Measurements from ENCODE around the gene S100P. TPM values are rescaled to one million over a fixed set of nuclear protein-coding genes. Genes with fewer than 3 reads are reported as not detected.
"Not testable (repeated sequence)": the region's sequence is repeated elsewhere in the genome, so short reads cannot be mapped to it uniquely, and the experiment has no call there.

The S100P gene
- total RNA-seq, 2 donors from 2014 or later = 137 to 547 TPM

GRCh38 chr4:6720202-6720699 is 26.6 kb downstream of the S100P start:
- TF ChIP-seq, protein P1, sequence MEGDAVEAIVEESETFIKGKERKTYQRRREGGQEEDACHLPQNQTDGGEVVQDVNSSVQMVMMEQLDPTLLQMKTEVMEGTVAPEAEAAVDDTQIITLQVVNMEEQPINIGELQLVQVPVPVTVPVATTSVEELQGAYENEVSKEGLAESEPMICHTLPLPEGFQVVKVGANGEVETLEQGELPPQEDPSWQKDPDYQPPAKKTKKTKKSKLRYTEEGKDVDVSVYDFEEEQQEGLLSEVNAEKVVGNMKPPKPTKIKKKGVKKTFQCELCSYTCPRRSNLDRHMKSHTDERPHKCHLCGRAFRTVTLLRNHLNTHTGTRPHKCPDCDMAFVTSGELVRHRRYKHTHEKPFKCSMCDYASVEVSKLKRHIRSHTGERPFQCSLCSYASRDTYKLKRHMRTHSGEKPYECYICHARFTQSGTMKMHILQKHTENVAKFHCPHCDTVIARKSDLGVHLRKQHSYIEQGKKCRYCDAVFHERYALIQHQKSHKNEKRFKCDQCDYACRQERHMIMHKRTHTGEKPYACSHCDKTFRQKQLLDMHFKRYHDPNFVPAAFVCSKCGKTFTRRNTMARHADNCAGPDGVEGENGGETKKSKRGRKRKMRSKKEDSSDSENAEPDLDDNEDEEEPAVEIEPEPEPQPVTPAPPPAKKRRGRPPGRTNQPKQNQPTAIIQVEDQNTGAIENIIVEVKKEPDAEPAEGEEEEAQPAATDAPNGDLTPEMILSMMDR (IDR thresholded peaks at IDR 0.05) = peak; percentile 92
- Histone ChIP-seq H3K36me3 (no peaks in the 10 kb centered on the region), H3K27me3 (no peaks in the 10 kb centered on the region), H3K9ac (ENCODE audit: low read depth in 2 of 2, low read length in 2 of 2) (peak overlapping the region in 1 of 2 donors; percentile 46), H3K4me3 (no peak overlapping the region), H3K27ac (no peak overlapping the region), H3K9me3 (no peaks in the 10 kb centered on the region), H3K4me1 (no peaks in the 10 kb centered on the region)
- DNase-seq = peak; percentile 91
- intact Hi-C loops (cut with DNase I) = loop anchor here (2.0 kb wide), 1 partner anchor 153 kb away; no protein-coding TSS in a partner anchor

- Histone ChIP-seq H3K27ac (no peak overlapping the region), H3K36me3 (no peaks in the 10 kb centered on the region), H3K4me1 (no peaks in the 10 kb centered on the region), H3K9ac (ENCODE audit: low read depth in 2 of 2, low read length in 2 of 2) (no peak overlapping the region), H3K27me3 (no peaks in the 10 kb centered on the region), H3K9me3 (no peaks in the 10 kb centered on the region), H3K4me3 (no peak overlapping the region)
- intact Hi-C loops (cut with DNase I) = loop anchor here (2.0 kb wide), 1 partner anchor 152 kb away; no protein-coding TSS in a partner anchor
- TF ChIP-seq, protein P1 (IDR thresholded peaks at IDR 0.05) = no peak
- DNase-seq = no peak
Measured at GRCh38 chr4:6721121-6721520, 27.4 kb downstream of the S100P start.

- H3K27me3 ChIP-seq = no peaks in the 10 kb centered on the region
- H3K4me1 ChIP-seq = no peaks in the 10 kb centered on the region
- H3K36me3 ChIP-seq = no peaks in the 10 kb centered on the region
- no peak overlapping the region for H3K27ac ChIP-seq
- intact Hi-C loops (cut with DNase I) = no loop called here
- H3K9ac ChIP-seq (ENCODE audit: low read depth in 2 of 2, low read length in 2 of 2) = no peak overlapping the region
- no peak for DNase-seq
- H3K4me3 ChIP-seq = no peak overlapping the region
- TF ChIP-seq, protein P1 (IDR thresholded peaks at IDR 0.05) = no peak
- H3K9me3 ChIP-seq = no peaks in the 10 kb centered on the region
Measured at GRCh38 chr4:6722891-6723290, 29.2 kb downstream of the S100P start.

DNA sequence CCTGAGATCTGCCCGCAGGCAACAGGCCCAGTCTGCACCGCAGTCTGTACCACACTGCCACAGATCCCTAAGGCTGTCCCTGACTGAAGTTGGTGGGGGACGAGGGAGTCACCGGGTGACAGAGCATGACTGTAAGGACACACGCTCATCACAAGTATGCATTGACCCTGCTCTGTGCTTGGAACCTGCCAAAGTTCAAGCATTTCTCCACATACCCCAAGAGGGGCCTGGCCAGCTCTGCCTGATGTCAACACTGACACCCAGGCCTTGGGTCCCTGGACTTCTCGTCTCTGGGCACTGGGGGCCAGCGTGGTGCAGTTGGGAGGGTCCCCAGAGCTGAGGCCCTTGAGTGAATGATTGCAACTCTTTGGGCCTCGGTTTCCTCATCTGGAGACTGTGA is 30.2 kb downstream of the S100P start:
- no peak for DNase-seq
- H3K27ac ChIP-seq = no peak overlapping the region
- H3K9ac ChIP-seq (ENCODE audit: low read depth in 2 of 2, low read length in 2 of 2) = no peak overlapping the region
- no peak overlapping the region for H3K4me3 ChIP-seq
- H3K9me3 ChIP-seq = no peaks in the 10 kb centered on the region
- intact Hi-C loops (cut with DNase I) = no loop called here
- TF ChIP-seq, protein P1 (IDR thresholded peaks at IDR 0.05) = no peak
- H3K27me3 ChIP-seq = no peaks in the 10 kb centered on the region
- H3K36me3 ChIP-seq = no peaks in the 10 kb centered on the region
- no peaks in the 10 kb centered on the region for H3K4me1 ChIP-seq

- no peaks in the 10 kb centered on the region for H3K4me1 ChIP-seq
- intact Hi-C loops (cut with DNase I) = no loop called here
- H3K27ac ChIP-seq = no peak overlapping the region
- TF ChIP-seq, protein P1 (IDR thresholded peaks at IDR 0.05) = no peak
- H3K9ac ChIP-seq (ENCODE audit: low read depth in 2 of 2, low read length in 2 of 2) = no peak overlapping the region
- no peaks in the 10 kb centered on the region for H3K27me3 ChIP-seq
- H3K36me3 ChIP-seq = no peaks in the 10 kb centered on the region
- no peak overlapping the region for H3K4me3 ChIP-seq
- no peaks in the 10 kb centered on the region for H3K9me3 ChIP-seq
- no peak for DNase-seq
Measured at GRCh38 chr4:6724421-6725111, 30.9 kb downstream of the S100P start.

- H3K9me3 ChIP-seq; H3K9ac ChIP-seq (ENCODE audit: low read depth in 2 of 2, low read length in 2 of 2); H3K27me3 ChIP-seq; H3K27ac ChIP-seq; H3K36me3 ChIP-seq; intact Hi-C loops (cut with DNase I); H3K4me3 ChIP-seq; DNase-seq; H3K4me1 ChIP-seq: not testable (repeated sequence)
Measured at GRCh38 chr4:6725427-6725961, 31.8 kb downstream of the S100P start.
